ENCODE data around the gene BIN1. TPM values are rescaled to one million over a fixed set of nuclear protein-coding genes. Genes with fewer than 3 reads are reported as not detected.

BIN1 gene
- total and polyA plus RNA-seq, 2 donors (not counting 1 experiment from before 2014, with no cell fraction given) = 90.6 to 92.3 TPM

DNA sequence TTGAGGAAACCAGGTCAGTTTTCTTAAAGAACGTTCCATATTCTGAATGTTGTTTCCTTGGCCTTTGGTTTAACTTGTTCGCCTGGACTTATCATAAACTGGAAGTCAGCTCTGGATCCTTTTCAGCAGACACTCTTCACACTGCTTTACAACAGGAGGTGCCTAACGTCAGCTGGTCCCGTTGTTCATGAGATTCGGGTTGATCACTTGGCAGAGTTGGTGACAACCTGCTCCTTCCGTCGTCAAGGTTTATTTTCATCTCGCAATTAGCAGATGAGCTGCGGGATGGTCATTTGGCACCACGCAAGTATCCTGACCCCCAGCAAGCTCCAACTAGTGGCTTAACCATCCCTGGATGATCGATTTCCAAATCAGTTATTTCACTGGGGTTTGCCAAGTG lies 23.0 kb upstream of the BIN1 start:
- ChIA-PET POLR2A (no interaction called here), CTCF (no interaction called here)
- H3K4me1 Mint-ChIP-seq = peaks cover 18% of the 10 kb centered on the region
- Histone ChIP-seq H3K27ac (ENCODE audit: low read length in 2 of 2) (no peak overlapping the region), H3K4me1 (ENCODE audit: control insufficient read depth in 2 of 2, insufficient read depth in 2 of 2, low read length in 2 of 2) (peaks cover 15 to 17% of the 10 kb centered on the region in 2 donors), H3K9ac (ENCODE audit: low read length) (no peak overlapping the region), H2AFZ (ENCODE audit: insufficient read depth, low read depth, low read length, poor library complexity, severe bottlenecking) (no peak overlapping the region), H3K36me3 (replicated peaks in 1 of 2; ENCODE audit: control extremely low read depth in 1 of 2, control insufficient read depth in 1 of 2, extremely low read depth in 1 of 2, insufficient read depth in 2 of 2, low read length in 1 of 2) (no peaks in the 10 kb centered on the region), H4K20me1 (ENCODE audit: control insufficient read depth, insufficient read depth, low read length, poor library complexity, severe bottlenecking) (no peaks in the 10 kb centered on the region), H3K9me3 (ENCODE audit: control extremely low read depth in 1 of 3, control insufficient read depth in 2 of 3, insufficient read depth in 1 of 3, low read length in 2 of 3) (no peaks in the 10 kb centered on the region), H3K4me2 (replicated peaks; ENCODE audit: low read depth, low read length, poor library complexity, severe bottlenecking) (no peak overlapping the region), H3K27me3 (replicated peaks in 1 of 4; ENCODE audit: control extremely low read depth in 1 of 4, control insufficient read depth in 3 of 4, insufficient read depth in 4 of 4, low read length in 3 of 4) (no peaks in the 10 kb centered on the region), H3K4me3 (ENCODE audit: control extremely low read depth in 1 of 5, extremely low read depth in 1 of 5, insufficient read depth in 1 of 5, low read depth in 2 of 5, low read length in 4 of 5) (no peak overlapping the region), H3K79me2 (ENCODE audit: control insufficient read depth, insufficient read depth, low read length) (no peaks in the 10 kb centered on the region)
- no peak for TF ChIP-seq EZH2 (IDR thresholded peaks at IDR 0.05; ENCODE audit: borderline replicate concordance, insufficient read depth, low read depth, low read length, poor library complexity, severe bottlenecking)
- TF ChIP-seq, protein P1, sequence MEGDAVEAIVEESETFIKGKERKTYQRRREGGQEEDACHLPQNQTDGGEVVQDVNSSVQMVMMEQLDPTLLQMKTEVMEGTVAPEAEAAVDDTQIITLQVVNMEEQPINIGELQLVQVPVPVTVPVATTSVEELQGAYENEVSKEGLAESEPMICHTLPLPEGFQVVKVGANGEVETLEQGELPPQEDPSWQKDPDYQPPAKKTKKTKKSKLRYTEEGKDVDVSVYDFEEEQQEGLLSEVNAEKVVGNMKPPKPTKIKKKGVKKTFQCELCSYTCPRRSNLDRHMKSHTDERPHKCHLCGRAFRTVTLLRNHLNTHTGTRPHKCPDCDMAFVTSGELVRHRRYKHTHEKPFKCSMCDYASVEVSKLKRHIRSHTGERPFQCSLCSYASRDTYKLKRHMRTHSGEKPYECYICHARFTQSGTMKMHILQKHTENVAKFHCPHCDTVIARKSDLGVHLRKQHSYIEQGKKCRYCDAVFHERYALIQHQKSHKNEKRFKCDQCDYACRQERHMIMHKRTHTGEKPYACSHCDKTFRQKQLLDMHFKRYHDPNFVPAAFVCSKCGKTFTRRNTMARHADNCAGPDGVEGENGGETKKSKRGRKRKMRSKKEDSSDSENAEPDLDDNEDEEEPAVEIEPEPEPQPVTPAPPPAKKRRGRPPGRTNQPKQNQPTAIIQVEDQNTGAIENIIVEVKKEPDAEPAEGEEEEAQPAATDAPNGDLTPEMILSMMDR (IDR thresholded peaks at IDR 0.05) = no peak
- no peaks in the 10 kb centered on the region for H3K9me3 Mint-ChIP-seq (ENCODE audit: insufficient read depth)
- ATAC-seq (ENCODE audit: low read depth) (no peak), DNase-seq (no peak)
- H3K27ac Mint-ChIP-seq = no peak overlapping the region
- intact Hi-C loops (cut with micrococcal nuclease) = loop anchor here (2.0 kb wide), 2 partner anchors 23 to 49 kb away; partner anchors contain the start of gene BIN1
- 90% methylated on average over 9 of the region's 11 CpGs for WGBS (ENCODE audit: insufficient coverage)
- H3K4me3 Mint-ChIP-seq = no peak overlapping the region
- no peaks in the 10 kb centered on the region for H3K27me3 Mint-ChIP-seq

DNA sequence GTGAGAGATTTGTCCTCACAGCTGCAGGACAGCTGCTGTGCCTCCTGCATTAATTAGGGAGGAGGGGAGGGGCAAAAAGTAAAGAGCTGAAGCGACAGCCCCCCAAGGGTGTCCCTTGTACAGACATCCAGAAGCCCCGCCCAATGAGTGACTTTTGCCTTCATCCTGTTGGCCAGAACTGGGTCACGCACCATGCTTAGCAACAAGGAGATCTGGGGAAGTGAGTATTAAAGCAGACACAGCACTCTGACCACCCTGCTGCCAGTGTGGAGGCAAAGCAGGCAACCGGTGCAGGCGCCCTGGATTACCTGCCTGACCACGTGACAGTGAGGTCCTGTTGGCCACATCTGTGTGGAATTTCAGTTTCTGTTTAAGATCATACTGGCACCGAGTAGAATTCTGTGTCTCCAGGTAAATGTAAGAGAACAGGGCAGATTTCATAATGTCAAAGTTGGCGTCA lies 21.5 kb upstream of the BIN1 start:
- CTCF ChIA-PET = no interaction called here
- peaks cover 15 to 17% of the 10 kb centered on the region in 2 donors for H3K4me1 ChIP-seq (ENCODE audit: control insufficient read depth in 2 of 2, insufficient read depth in 2 of 2, low read length in 2 of 2)
- TF ChIP-seq, protein P1 (IDR thresholded peaks at IDR 0.05) = no peak
- Mint-ChIP-seq H3K27me3 (no peaks in the 10 kb centered on the region), H3K9me3 (ENCODE audit: insufficient read depth) (no peaks in the 10 kb centered on the region), H3K27ac (peak overlapping the region; percentile 56), H3K4me3 (peak overlapping the region; percentile 67), H3K4me1 (peaks cover 18% of the 10 kb centered on the region)
- H4K20me1 ChIP-seq (ENCODE audit: control insufficient read depth, insufficient read depth, low read length, poor library complexity, severe bottlenecking) = no peaks in the 10 kb centered on the region
- H2AFZ ChIP-seq (ENCODE audit: insufficient read depth, low read depth, low read length, poor library complexity, severe bottlenecking) = no peak overlapping the region
- H3K9ac ChIP-seq (ENCODE audit: low read length) = no peak overlapping the region
- DNase-seq (peak; percentile 58), ATAC-seq (ENCODE audit: low read depth) (peak; percentile 86)
- H3K27me3 ChIP-seq (replicated peaks in 1 of 4; ENCODE audit: control extremely low read depth in 1 of 4, control insufficient read depth in 3 of 4, insufficient read depth in 4 of 4, low read length in 3 of 4) = no peaks in the 10 kb centered on the region
- peak overlapping the region; percentile 31 for H3K4me2 ChIP-seq (replicated peaks; ENCODE audit: low read depth, low read length, poor library complexity, severe bottlenecking)
- H3K36me3 ChIP-seq (replicated peaks in 1 of 2; ENCODE audit: control extremely low read depth in 1 of 2, control insufficient read depth in 1 of 2, extremely low read depth in 1 of 2, insufficient read depth in 2 of 2, low read length in 1 of 2) = no peaks in the 10 kb centered on the region
- no peaks in the 10 kb centered on the region for H3K9me3 ChIP-seq (ENCODE audit: control extremely low read depth in 1 of 3, control insufficient read depth in 2 of 3, insufficient read depth in 1 of 3, low read length in 2 of 3)
- no peak overlapping the region for H3K4me3 ChIP-seq (ENCODE audit: control extremely low read depth in 1 of 5, extremely low read depth in 1 of 5, insufficient read depth in 1 of 5, low read depth in 2 of 5, low read length in 4 of 5)
- H3K27ac ChIP-seq (ENCODE audit: low read length in 2 of 2) = no peak overlapping the region
- POLR2A ChIA-PET = no interaction called here
- WGBS (ENCODE audit: insufficient coverage) = 65% methylated on average over 6 of the region's 8 CpGs
- intact Hi-C loops (cut with micrococcal nuclease) = loop anchor here (2.0 kb wide), 2 partner anchors 22 to 48 kb away; partner anchors contain the start of gene BIN1
- no peaks in the 10 kb centered on the region for H3K79me2 ChIP-seq (ENCODE audit: control insufficient read depth, insufficient read depth, low read length)
